H9 (cell line): Measurements from ENCODE around the gene CERKL. TPM values are rescaled to one million over a fixed set of nuclear protein-coding genes. Genes with fewer than 3 reads are reported as not detected.

ENCODE experiments used
- DNase-seq: peaks from one replicate; pipeline ENCODE4 v3.0.0-alpha.2; 2017
- H2AFZ ChIP-seq: one replicate; pipeline ENCODE4 v1.6.1; 2013; ENCODE audit warnings: mild to moderate bottlenecking, low read length, control low read depth, moderate library complexity
- H2AK5ac ChIP-seq: 2 replicates; pipeline ENCODE4 v1.6.1; 2013; ENCODE audit warnings: low read length, control low read depth, mixed read lengths; ENCODE audit not compliant: insufficient read length
- H2BK120ac ChIP-seq: one replicate; pipeline ENCODE4 v1.6.1; 2013; ENCODE audit warnings: low read depth, mild to moderate bottlenecking, low read length, control low read depth, inconsistent platforms; ENCODE audit not compliant: poor library complexity, severe bottlenecking
- H2BK12ac ChIP-seq: 2 replicates; pipeline ENCODE4 v1.6.1; 2013; ENCODE audit warnings: low read length, control low read depth, mixed read lengths, low read depth; ENCODE audit not compliant: insufficient read length
- H2BK15ac ChIP-seq: 2 replicates; pipeline ENCODE4 v1.6.1; 2013; ENCODE audit warnings: low read depth, low read length, control low read depth
- H2BK20ac ChIP-seq: one replicate; pipeline ENCODE4 v1.6.1; 2013; ENCODE audit warnings: low read depth, mild to moderate bottlenecking, low read length, control low read depth, inconsistent platforms; ENCODE audit not compliant: poor library complexity, severe bottlenecking
- H2BK5ac ChIP-seq: 2 replicates; pipeline ENCODE4 v1.6.1; 2013; ENCODE audit warnings: low read length, control low read depth, mixed read lengths; ENCODE audit not compliant: insufficient read length
- H3K14ac ChIP-seq: 2 replicates; pipeline ENCODE4 v1.6.1; 2013; ENCODE audit warnings: low read length, control low read depth; ENCODE audit not compliant: insufficient read depth
- H3K18ac ChIP-seq: 2 replicates; pipeline ENCODE4 v1.6.1; 2013; ENCODE audit warnings: low read depth, mild to moderate bottlenecking, mixed read lengths, low read length, control low read depth; ENCODE audit not compliant: insufficient read length
- H3K23ac ChIP-seq: 2 replicates; pipeline ENCODE4 v1.6.1; 2013; ENCODE audit warnings: low read length, control low read depth, mixed read lengths, low read depth; ENCODE audit not compliant: insufficient read length
- H3K23me2 ChIP-seq: 2 replicates; pipeline ENCODE4 v1.6.1; 2013; ENCODE audit warnings: low read depth, mild to moderate bottlenecking, mixed read lengths, low read length, control low read depth; ENCODE audit not compliant: insufficient read length, poor library complexity, severe bottlenecking
- H3K27ac ChIP-seq: 2 replicates; pipeline ENCODE4 v1.5.1; 2013; ENCODE audit warnings: low read length, control low read depth, mixed read lengths, low read depth; ENCODE audit not compliant: insufficient read length
- H3K27me3 ChIP-seq: 2 replicates; pipeline ENCODE4 v1.6.1; 2013; ENCODE audit warnings: low read length, control low read depth, inconsistent platforms; ENCODE audit not compliant: insufficient read depth
- H3K4ac ChIP-seq: 2 replicates; pipeline ENCODE4 v1.6.1; 2013; ENCODE audit warnings: low read depth, mild to moderate bottlenecking, control low read depth, inconsistent platforms, low read length, moderate library complexity
- H3K4me1 ChIP-seq: 2 replicates; pipeline ENCODE4 v1.6.1; 2013; ENCODE audit warnings: low read length, control low read depth, inconsistent platforms; ENCODE audit not compliant: insufficient read depth
- H3K4me2 ChIP-seq: 2 replicates; pipeline ENCODE4 v1.6.1; 2013; ENCODE audit warnings: low read length, control low read depth, mixed read lengths; ENCODE audit not compliant: insufficient read length, insufficient read depth
- H3K56ac ChIP-seq: 2 replicates; pipeline ENCODE4 v1.6.1; 2013; ENCODE audit warnings: low read depth, mild to moderate bottlenecking, mixed read lengths, low read length, control low read depth; ENCODE audit not compliant: insufficient read length
- H3K79me1 ChIP-seq: 2 replicates; pipeline ENCODE4 v1.6.1; 2013; ENCODE audit warnings: low read depth, mild to moderate bottlenecking, moderate library complexity, low read length, control low read depth, inconsistent platforms; ENCODE audit not compliant: insufficient read depth, poor library complexity, severe bottlenecking
- H3K79me2 ChIP-seq: 2 replicates; pipeline ENCODE4 v1.6.1; 2013; ENCODE audit warnings: low read length, control low read depth, inconsistent platforms; ENCODE audit not compliant: insufficient read depth
- H3K9ac ChIP-seq: 2 replicates; pipeline ENCODE4 v1.6.1; 2013; ENCODE audit warnings: low read length, control low read depth, mixed read lengths; ENCODE audit not compliant: insufficient read length; ENCODE audit errors: extremely low read depth
- H3K9me3 ChIP-seq: one replicate; pipeline ENCODE4 v1.6.1; 2013; ENCODE audit warnings: low read depth, low read length, inconsistent platforms; ENCODE audit not compliant: control insufficient read depth
- H3T11ph ChIP-seq: one replicate; pipeline ENCODE4 v1.6.1; 2013; ENCODE audit warnings: mild to moderate bottlenecking, low read length, control low read depth, inconsistent platforms
- H4K20me1 ChIP-seq: one replicate; pipeline ENCODE4 v1.6.1; 2013; ENCODE audit not compliant: control insufficient read depth, insufficient read length, insufficient read depth
- H4K5ac ChIP-seq: 2 replicates; pipeline ENCODE4 v1.6.1; 2013; ENCODE audit warnings: low read depth, mild to moderate bottlenecking, mixed read lengths, low read length, control low read depth; ENCODE audit not compliant: insufficient read length
- H4K8ac ChIP-seq: replicated peaks from 2 replicates; pipeline ENCODE4 v1.6.1; 2013; ENCODE audit warnings: low read length, control low read depth, mixed read lengths, low read depth; ENCODE audit not compliant: insufficient read length
- H4K91ac ChIP-seq: 2 replicates; pipeline ENCODE4 v1.6.1; 2013; ENCODE audit warnings: low read depth, mild to moderate bottlenecking, moderate library complexity, mixed read lengths, low read length, control low read depth; ENCODE audit not compliant: insufficient read length
- H3K27ac Mint-ChIP-seq, 3 experiments: 2 replicates in 2 of 3; 3 replicates in 1 of 3; pipeline ENCODE4 v1.8.0; 2020 to 2021; ENCODE audit warnings: mixed read lengths in 3 of 3, mild to moderate bottlenecking in 1 of 3, moderate library complexity in 1 of 3
- H3K27me3 Mint-ChIP-seq: 2 replicates; pipeline ENCODE4 v1.8.0; 2021; ENCODE audit warnings: low read depth, mild to moderate bottlenecking, moderate library complexity, mixed read lengths
- H3K36me3 Mint-ChIP-seq, 3 experiments: 2 replicates in 2 of 3; 3 replicates in 1 of 3; pipeline ENCODE4 v1.8.0; 2020 to 2021; ENCODE audit warnings: low read depth in 3 of 3, mixed read lengths in 3 of 3; ENCODE audit not compliant: insufficient read depth in 1 of 3
- H3K4me1 Mint-ChIP-seq, 2 experiments: 2 replicates each; pipeline ENCODE4 v1.8.0; 2020; ENCODE audit warnings: mixed read lengths in 2 of 2
- H3K4me3 Mint-ChIP-seq, 2 experiments: 2 replicates in 1 of 2; 3 replicates in 1 of 2; pipeline ENCODE4 v1.8.0; 2020 to 2021; ENCODE audit warnings: mild to moderate bottlenecking in 2 of 2, mixed read lengths in 2 of 2, moderate library complexity in 1 of 2
- H3K9me3 Mint-ChIP-seq, 2 experiments: 2 replicates in 1 of 2; 3 replicates in 1 of 2; pipeline ENCODE4 v1.8.0; 2020; ENCODE audit warnings: mild to moderate bottlenecking in 2 of 2, mixed read lengths in 2 of 2, moderate library complexity in 1 of 2
- WGBS: extraction: QIAGEN DNeasy Blood & Tissue Kit; methylation state at CpG from one replicate; pipeline ENCODE4 v1.1.7; 2013; ENCODE audit warnings: missing lambda C conversion rate, low lambda C conversion rate, mixed read lengths; ENCODE audit not compliant: insufficient read length; ENCODE audit errors: extremely low coverage; 5-methylcytosine and 5-hydroxymethylcytosine counted together
- total RNA-seq: library from RNA; stranded (reverse); gene quantifications from 2 replicates; pipeline ENCODE4 v1.2.1, GENCODE V29; 2021
- TF ChIP-seq, protein P1 (sequence below): fragments of 200-600 bp; sonication (generic); conservative IDR thresholded peaks from 3 replicates; pipeline ENCODE4 v1.8.0; 2021; ENCODE audit warnings: antibody characterized with exemption, mild to moderate bottlenecking

The CERKL gene
- total RNA-seq, 1 experiment from 2014 or later = not detected

DNA sequence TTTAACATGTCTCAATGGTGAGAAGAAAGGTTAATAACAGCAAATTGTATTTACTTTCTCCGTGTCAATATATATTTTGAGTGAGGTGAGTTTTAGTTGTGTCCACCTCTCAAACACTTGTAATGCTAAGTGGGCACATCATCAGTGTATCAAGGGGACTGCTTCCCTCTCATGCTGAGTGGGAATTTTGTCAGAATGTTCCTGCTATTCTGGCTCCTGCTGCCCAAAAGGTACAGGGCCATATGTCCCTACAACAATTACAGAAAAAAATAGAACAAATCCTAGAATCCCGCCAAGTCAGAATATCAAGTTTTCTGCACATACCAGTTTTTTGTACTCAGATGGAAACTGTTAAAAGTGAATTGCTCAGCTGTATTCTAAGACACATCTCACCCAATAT is 5.4 kb upstream of the CERKL start:
- Histone ChIP-seq H3K14ac (no peak overlapping the region), H3K27me3 (peaks cover 27% of the 10 kb centered on the region; the same call in 1 of the 2 replicates), H2BK120ac (no peak overlapping the region), H3K79me2 (no peaks in the 10 kb centered on the region), H2BK5ac (no peak overlapping the region), H2BK15ac (no peak overlapping the region), H2AFZ (no peak overlapping the region), H3K27ac (no peak overlapping the region), H3K4me1 (peaks cover under 1% of the 10 kb centered on the region), H3K79me1 (no peaks in the 10 kb centered on the region), H3K18ac (no peak overlapping the region), H2AK5ac (no peak overlapping the region), H4K5ac (no peak overlapping the region), H3K56ac (no peak overlapping the region), H3K9me3 (no peaks in the 10 kb centered on the region), H4K91ac (no peak overlapping the region), H3K23ac (no peak overlapping the region), H3T11ph (no peak overlapping the region), H3K9ac (no peak overlapping the region), H3K23me2 (peaks cover 3% of the 10 kb centered on the region), H3K4me2 (no peak overlapping the region), H4K20me1 (no peaks in the 10 kb centered on the region), H4K8ac (no peak overlapping the region), H3K4ac (no peak overlapping the region), H2BK12ac (no peak overlapping the region), H2BK20ac (no peak overlapping the region)
- DNase-seq = no peak
- H3K4me3 Mint-ChIP-seq = no peak overlapping the region
- H3K27ac Mint-ChIP-seq = no peak overlapping the region
- TF ChIP-seq, protein P1, sequence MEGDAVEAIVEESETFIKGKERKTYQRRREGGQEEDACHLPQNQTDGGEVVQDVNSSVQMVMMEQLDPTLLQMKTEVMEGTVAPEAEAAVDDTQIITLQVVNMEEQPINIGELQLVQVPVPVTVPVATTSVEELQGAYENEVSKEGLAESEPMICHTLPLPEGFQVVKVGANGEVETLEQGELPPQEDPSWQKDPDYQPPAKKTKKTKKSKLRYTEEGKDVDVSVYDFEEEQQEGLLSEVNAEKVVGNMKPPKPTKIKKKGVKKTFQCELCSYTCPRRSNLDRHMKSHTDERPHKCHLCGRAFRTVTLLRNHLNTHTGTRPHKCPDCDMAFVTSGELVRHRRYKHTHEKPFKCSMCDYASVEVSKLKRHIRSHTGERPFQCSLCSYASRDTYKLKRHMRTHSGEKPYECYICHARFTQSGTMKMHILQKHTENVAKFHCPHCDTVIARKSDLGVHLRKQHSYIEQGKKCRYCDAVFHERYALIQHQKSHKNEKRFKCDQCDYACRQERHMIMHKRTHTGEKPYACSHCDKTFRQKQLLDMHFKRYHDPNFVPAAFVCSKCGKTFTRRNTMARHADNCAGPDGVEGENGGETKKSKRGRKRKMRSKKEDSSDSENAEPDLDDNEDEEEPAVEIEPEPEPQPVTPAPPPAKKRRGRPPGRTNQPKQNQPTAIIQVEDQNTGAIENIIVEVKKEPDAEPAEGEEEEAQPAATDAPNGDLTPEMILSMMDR = no peak
- H3K36me3 Mint-ChIP-seq = peaks cover 6 to 17% (median 13%) of the 10 kb centered on the region in 3 experiments; a peak in 6 of 7 replicates
- H3K4me1 Mint-ChIP-seq = peaks cover 25 to 26% of the 10 kb centered on the region in 2 experiments
- peaks cover 14 to 15% of the 10 kb centered on the region in 2 experiments for H3K9me3 Mint-ChIP-seq
- WGBS = no CpG with 5 or more reads among the region's 2 CpGs
- H3K27me3 Mint-ChIP-seq = peaks cover 88% of the 10 kb centered on the region
